Vagina (tissue), 2 donors: ENCODE data around the gene DAB2. TPM values are rescaled to one million over a fixed set of nuclear protein-coding genes. Genes with fewer than 3 reads are reported as not detected.
"Not testable (repeated sequence)": the region's sequence is repeated elsewhere in the genome, so short reads cannot be mapped to it uniquely, and the experiment has no call there.

Experiments used
- DNase-seq, 2 donors: peaks; one replicate each; pipeline ENCODE4 v3.0.0-alpha.2; 2017; ENCODE audit errors: extremely low spot score in 2 of 2
- H3K27ac ChIP-seq: fragments of 200-600 bp; sonication (generic); one replicate; pipeline ENCODE4 v1.5.1; 2019
- H3K27me3 ChIP-seq: fragments of 200-600 bp; sonication (generic); one replicate; pipeline ENCODE4 v1.5.1; 2019
- H3K36me3 ChIP-seq, 2 donors: fragments of 200-600 bp; sonication (generic); one replicate each; pipeline ENCODE4 v1.5.1; 2017 to 2019
- H3K4me1 ChIP-seq: fragments of 200-600 bp; sonication (generic); one replicate; pipeline ENCODE4 v1.5.1; 2019
- H3K4me3 ChIP-seq, 2 donors: fragments of 200-600 bp; sonication (generic); 1 replicate in 1 of 2; 2 replicates in 1 of 2; pipeline ENCODE4 v1.5.1; 2016 to 2019
- H3K9me3 ChIP-seq: fragments of 200-600 bp; sonication (generic); one replicate; pipeline ENCODE4 v1.5.1; 2019
- CTCF ChIP-seq, 3 experiments: fragments of 450-650 bp in 2 of 3; fragments of 200-600 bp in 1 of 3; sonication (generic) in 1 of 3; IDR thresholded peaks; one replicate each; pipeline ENCODE4 v1.5.1; 2017 to 2019; ENCODE audit warnings: antibody characterized with exemption in 3 of 3, mild to moderate bottlenecking in 2 of 3, moderate library complexity in 2 of 3
- POLR2A ChIP-seq, 2 donors: fragments of 450-650 bp; IDR thresholded peaks; one replicate each; pipeline ENCODE4 v1.6.1; 2017; ENCODE audit warnings: antibody characterized with exemption in 2 of 2, mild to moderate bottlenecking in 2 of 2, moderate library complexity in 2 of 2
- POLR2AphosphoS5 ChIP-seq, 2 donors: sonication (generic); formaldehyde crosslinking; IDR thresholded peaks; one replicate each; pipeline ENCODE4 v1.9.0; 2017; ENCODE audit warnings: antibody characterized with exemption in 2 of 2, mild to moderate bottlenecking in 2 of 2, low read depth in 1 of 2; ENCODE audit not compliant: insufficient read depth in 1 of 2
- intact Hi-C: fragments of 100-400 bp; cut with DNase I; formaldehyde crosslinking; loops from one replicate; pipeline ENCODE4 v1.15.1; 2023
- total RNA-seq: library from RNA; depleted of rRNA; stranded (reverse); fragments of >200 nt; gene quantifications from one replicate; pipeline ENCODE4 v1.2.3, GENCODE V29; 2016

DAB2 gene
- total RNA-seq, 1 donor from 2014 or later, result 60.4 TPM

GRCh38 chr5:39411985-39412384, 12.8 kb downstream of the DAB2 start:
- Histone ChIP-seq H3K9me3 (no peaks in the 10 kb centered on the region), H3K27me3 (no peaks in the 10 kb centered on the region), H3K36me3 (no peaks in the 10 kb centered on the region), H3K4me3 (no peak overlapping the region), H3K27ac (peak overlapping the region; percentile 65), H3K4me1 (peaks cover 73% of the 10 kb centered on the region)
- no peak for TF ChIP-seq CTCF (IDR thresholded peaks at IDR 0.05)
- no peak for TF ChIP-seq POLR2AphosphoS5 (IDR thresholded peaks at IDR 0.05; ENCODE audit: insufficient read depth in 1 of 2, low read depth in 1 of 2)
- no peak for TF ChIP-seq POLR2A (IDR thresholded peaks at IDR 0.05)
- no peak for DNase-seq
- intact Hi-C loops, result no loop called here

GRCh38 chr5:39411061-39411460, 13.7 kb downstream of the DAB2 start:
- no peak for TF ChIP-seq POLR2A (IDR thresholded peaks at IDR 0.05)
- no peak for TF ChIP-seq CTCF (IDR thresholded peaks at IDR 0.05)
- TF ChIP-seq POLR2AphosphoS5 (IDR thresholded peaks at IDR 0.05; ENCODE audit: insufficient read depth in 1 of 2, low read depth in 1 of 2), result peak in 1 of 2 donors; percentile 66
- Histone ChIP-seq H3K4me3 (no peak overlapping the region), H3K4me1 (peaks cover 68% of the 10 kb centered on the region), H3K27ac (peak overlapping the region; percentile 65), H3K27me3 (no peaks in the 10 kb centered on the region), H3K36me3 (no peaks in the 10 kb centered on the region), H3K9me3 (no peaks in the 10 kb centered on the region)
- DNase-seq, result no peak
- intact Hi-C loops, result no loop called here

- Histone ChIP-seq H3K27ac (no peak overlapping the region), H3K4me1 (peaks cover 54% of the 10 kb centered on the region), H3K9me3 (no peaks in the 10 kb centered on the region), H3K27me3 (no peaks in the 10 kb centered on the region), H3K4me3 (no peak overlapping the region), H3K36me3 (no peaks in the 10 kb centered on the region)
- TF ChIP-seq POLR2A (IDR thresholded peaks at IDR 0.05) (no peak), POLR2AphosphoS5 (IDR thresholded peaks at IDR 0.05; ENCODE audit: insufficient read depth in 1 of 2, low read depth in 1 of 2) (no peak)
- no peak for DNase-seq
- intact Hi-C loops, result no loop called here
Measured at GRCh38 chr5:39409033-39409432, 15.7 kb downstream of the DAB2 start.

GRCh38 chr5:39405083-39405843, 19.5 kb downstream of the DAB2 start:
- H3K36me3 ChIP-seq, result no peaks in the 10 kb centered on the region
- no peaks in the 10 kb centered on the region for H3K9me3 ChIP-seq
- no peak overlapping the region for H3K27ac ChIP-seq

GRCh38 chr5:39403761-39404160, 21.0 kb downstream of the DAB2 start:
- H3K27me3 ChIP-seq, H3K9me3 ChIP-seq, H3K4me3 ChIP-seq, H3K27ac ChIP-seq, intact Hi-C loops, DNase-seq, H3K36me3 ChIP-seq: not testable (repeated sequence)
- peaks cover 48% of the 10 kb centered on the region for H3K4me1 ChIP-seq

More at GRCh38 chr5:39405083-39405843, 19.5 kb downstream of the DAB2 start:
- no peak overlapping the region for H3K4me3 ChIP-seq
- no peak for TF ChIP-seq CTCF (IDR thresholded peaks at IDR 0.05)
- TF ChIP-seq POLR2AphosphoS5 (IDR thresholded peaks at IDR 0.05; ENCODE audit: insufficient read depth in 1 of 2, low read depth in 1 of 2), result no peak
- no peak for TF ChIP-seq POLR2A (IDR thresholded peaks at IDR 0.05)
- H3K27me3 ChIP-seq, result no peaks in the 10 kb centered on the region
- H3K4me1 ChIP-seq, result peaks cover 52% of the 10 kb centered on the region
- DNase-seq, result no peak
- intact Hi-C loops, result no loop called here

- intact Hi-C loops, H3K4me3 ChIP-seq, H3K27me3 ChIP-seq, H3K36me3 ChIP-seq, H3K9me3 ChIP-seq, DNase-seq: not testable (repeated sequence)
- peaks cover 48% of the 10 kb centered on the region for H3K4me1 ChIP-seq
- peak overlapping the region; percentile 77 for H3K27ac ChIP-seq
Measured at GRCh38 chr5:39402140-39402539, 22.6 kb downstream of the DAB2 start.
